ENCODE measurements around the gene SYT2. TPM values are rescaled to one million over a fixed set of nuclear protein-coding genes. Genes with fewer than 3 reads are reported as not detected.
A peak's percentile ranks its signal among the peaks of the same experiment; 100 is the strongest.
"Not testable (repeated sequence)": the region's sequence is repeated elsewhere in the genome, so short reads cannot be mapped to it uniquely, and the experiment has no call there.

Gene SYT2
- under 1 TPM in 1 of 2 donors, not detected in 1; 0.02 TPM for total RNA-seq

GRCh38 chr1:202710070-202711045 lies at the start of gene SYT2:
Gene SYT2, minus strand, starts transcription at chr1:202710454. Its CDS starts 104,682 bp downstream, at chr1:202605772.
- Mint-ChIP-seq H3K36me3 (ENCODE audit: insufficient read depth in 2 of 2) (no peaks in the 10 kb centered on the region), H3K4me1 (ENCODE audit: low read depth) (no peaks in the 10 kb centered on the region), H3K27ac (no peak within 1 kb of the TSS), H3K9me3 (no peaks in the 10 kb centered on the region), H3K4me3 (peak within 1 kb of the TSS; percentile 34 to 35), H3K27me3 (ENCODE audit: low read depth) (peaks cover 73% of the 10 kb centered on the region)
- ATAC-seq (replicated peaks in 1 of 2) (peak; percentile 43 to 58), DNase-seq (peak; percentile 18)

DNA sequence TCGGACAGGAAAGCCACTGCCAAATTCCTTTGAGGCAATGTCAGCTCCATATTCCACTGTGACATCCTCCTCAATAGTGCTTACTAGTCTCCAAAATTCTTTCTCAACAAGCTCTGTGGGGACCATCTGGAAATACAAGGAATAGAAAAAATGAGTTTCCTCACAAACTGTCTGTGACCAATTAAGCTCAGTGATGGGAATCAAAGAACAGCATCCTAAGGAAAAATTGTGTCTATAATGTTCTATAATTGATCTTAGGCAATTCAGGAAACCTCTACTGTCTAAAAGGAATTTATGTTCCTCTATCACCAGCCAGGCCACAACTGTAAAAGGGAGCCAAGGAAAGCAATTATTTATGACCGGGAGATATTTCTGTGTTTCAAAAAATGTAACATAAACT lies 46.1 kb upstream of the SYT2 start:
- no peaks in the 10 kb centered on the region for H3K9me3 Mint-ChIP-seq
- no peak for ATAC-seq (replicated peaks in 1 of 2)
- DNase-seq, result no peak
- no peak overlapping the region for H3K27ac Mint-ChIP-seq
- H3K4me3 Mint-ChIP-seq, result no peak overlapping the region
- H3K27me3 Mint-ChIP-seq (ENCODE audit: low read depth), result no peaks in the 10 kb centered on the region
- no peaks in the 10 kb centered on the region for H3K4me1 Mint-ChIP-seq (ENCODE audit: low read depth)
- H3K36me3 Mint-ChIP-seq (ENCODE audit: insufficient read depth in 2 of 2), result peaks cover 5 to 16% of the 10 kb centered on the region in 2 donors

GRCh38 chr1:202754293-202754692 lies 44.0 kb upstream of the SYT2 start:
- H3K36me3 Mint-ChIP-seq (ENCODE audit: insufficient read depth in 2 of 2), result peaks cover 5 to 22% of the 10 kb centered on the region in 2 donors
- no peaks in the 10 kb centered on the region for H3K9me3 Mint-ChIP-seq
- H3K27me3 Mint-ChIP-seq (ENCODE audit: low read depth), result no peaks in the 10 kb centered on the region
- H3K27ac Mint-ChIP-seq, result no peak overlapping the region
- no peak for DNase-seq
- H3K4me1 Mint-ChIP-seq (ENCODE audit: low read depth), result no peaks in the 10 kb centered on the region
- no peak overlapping the region for H3K4me3 Mint-ChIP-seq
- ATAC-seq (replicated peaks in 1 of 2), result no peak

GRCh38 chr1:202752774-202753173 lies 42.5 kb upstream of the SYT2 start:
- Mint-ChIP-seq H3K4me1 (ENCODE audit: low read depth) (no peaks in the 10 kb centered on the region), H3K9me3 (no peaks in the 10 kb centered on the region), H3K36me3 (ENCODE audit: insufficient read depth in 2 of 2) (peaks cover 7 to 28% of the 10 kb centered on the region in 2 donors), H3K4me3 (no peak overlapping the region), H3K27me3 (ENCODE audit: low read depth) (no peaks in the 10 kb centered on the region), H3K27ac (no peak overlapping the region)
- DNase-seq (no peak), ATAC-seq (replicated peaks in 1 of 2) (no peak)

DNA sequence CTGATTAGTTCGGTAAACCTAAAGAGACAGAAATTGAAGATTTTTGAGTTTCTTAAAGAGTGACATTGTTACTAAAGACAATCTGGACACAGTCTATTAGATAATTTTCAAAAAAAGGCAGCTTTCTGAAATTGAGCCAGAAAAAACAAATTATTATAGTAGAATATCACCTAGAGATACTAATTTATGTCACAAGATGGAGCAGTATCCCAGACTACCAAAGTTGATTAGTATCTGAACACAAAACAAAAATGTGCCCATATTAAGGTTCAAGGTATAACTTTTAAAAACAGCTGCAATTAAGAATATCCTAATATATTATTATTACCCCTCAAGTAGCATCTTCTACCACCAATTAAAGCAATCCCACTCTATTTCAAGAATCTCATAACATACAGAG lies 40.5 kb upstream of the SYT2 start:
- no peak for DNase-seq
- Mint-ChIP-seq H3K4me1 (ENCODE audit: low read depth) (no peaks in the 10 kb centered on the region), H3K4me3 (no peak overlapping the region)

DNA sequence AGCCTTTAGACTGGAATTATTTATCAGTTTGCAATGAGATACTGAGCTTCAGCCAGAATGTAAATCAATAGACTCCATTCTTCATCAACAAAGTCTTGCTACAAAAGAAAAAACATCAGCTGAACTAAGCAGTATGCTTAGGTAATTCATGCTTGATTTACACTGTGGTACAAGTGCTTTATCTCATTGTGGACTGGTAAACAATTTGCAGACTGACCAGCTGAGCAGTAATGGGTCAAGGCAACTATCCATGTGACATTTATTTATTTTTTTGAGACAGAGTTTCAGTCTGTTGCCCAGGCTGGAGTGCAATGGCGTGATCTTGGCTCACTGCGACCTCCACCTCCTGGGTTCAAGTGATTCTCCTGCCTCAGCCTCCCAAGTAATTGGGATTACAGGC lies 39.8 kb upstream of the SYT2 start:
- H3K4me3 Mint-ChIP-seq, result no peak overlapping the region
- no peaks in the 10 kb centered on the region for H3K9me3 Mint-ChIP-seq
- no peaks in the 10 kb centered on the region for H3K4me1 Mint-ChIP-seq (ENCODE audit: low read depth)
- H3K36me3 Mint-ChIP-seq (ENCODE audit: insufficient read depth in 2 of 2), result peaks cover 7 to 32% of the 10 kb centered on the region in 2 donors
- no peaks in the 10 kb centered on the region for H3K27me3 Mint-ChIP-seq (ENCODE audit: low read depth)
- H3K27ac Mint-ChIP-seq, result no peak overlapping the region
- ATAC-seq (replicated peaks in 1 of 2), result no peak
- no peak for DNase-seq

More for the DNA sequence above, 40.5 kb upstream of the SYT2 start:
- no peak for ATAC-seq (replicated peaks in 1 of 2)
- Mint-ChIP-seq H3K36me3 (ENCODE audit: insufficient read depth in 2 of 2) (peaks cover 3 to 30% of the 10 kb centered on the region in 2 donors), H3K9me3 (no peaks in the 10 kb centered on the region), H3K27me3 (ENCODE audit: low read depth) (no peaks in the 10 kb centered on the region), H3K27ac (no peak overlapping the region)

DNA sequence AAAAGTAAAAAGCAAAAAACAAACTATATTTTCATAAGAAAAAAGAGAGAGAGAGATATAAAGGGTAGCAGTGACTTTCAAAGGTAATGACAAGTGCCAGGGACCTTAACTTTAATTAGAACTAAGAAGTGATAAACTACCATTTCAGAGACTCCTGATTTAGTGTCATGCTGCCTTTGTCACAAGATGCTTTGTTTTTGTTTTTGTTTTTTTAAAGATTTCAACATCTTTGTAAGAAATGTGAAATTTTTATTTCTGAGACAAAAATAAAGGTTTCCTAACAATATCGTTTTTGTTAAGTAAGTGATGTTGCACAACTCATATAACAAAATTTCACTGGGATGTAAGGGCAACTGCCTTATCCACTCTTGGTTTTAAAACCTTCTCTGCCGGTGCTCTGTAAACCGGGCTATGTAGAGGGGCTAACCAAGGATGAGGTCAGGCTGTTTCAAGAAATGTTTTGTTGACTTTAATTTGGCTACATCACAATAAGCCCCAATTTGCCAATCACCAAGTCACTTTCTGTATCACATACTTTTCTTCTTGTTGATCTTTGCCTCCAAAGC lies 35.2 kb upstream of the SYT2 start:
- peaks cover 0 to 3% of the 10 kb centered on the region in 2 donors for H3K9me3 Mint-ChIP-seq
- H3K27ac Mint-ChIP-seq, result no peak overlapping the region
- H3K27me3 Mint-ChIP-seq (ENCODE audit: low read depth), result no peaks in the 10 kb centered on the region
- ATAC-seq (replicated peaks in 1 of 2), result no peak
- H3K36me3 Mint-ChIP-seq (ENCODE audit: insufficient read depth in 2 of 2), result peaks cover 17 to 51% of the 10 kb centered on the region in 2 donors
- H3K4me3 Mint-ChIP-seq, result no peak overlapping the region
- H3K4me1 Mint-ChIP-seq (ENCODE audit: low read depth), result no peaks in the 10 kb centered on the region
- no peak for DNase-seq

GRCh38 chr1:202744770-202745169 lies 34.5 kb upstream of the SYT2 start:
- ATAC-seq (replicated peaks in 1 of 2); DNase-seq; H3K27me3 Mint-ChIP-seq (ENCODE audit: low read depth); H3K9me3 Mint-ChIP-seq; H3K4me1 Mint-ChIP-seq (ENCODE audit: low read depth); H3K4me3 Mint-ChIP-seq; H3K27ac Mint-ChIP-seq: not testable (repeated sequence)
- peaks cover 17 to 51% of the 10 kb centered on the region in 2 donors for H3K36me3 Mint-ChIP-seq (ENCODE audit: insufficient read depth in 2 of 2)

GRCh38 chr1:202742496-202742895 lies 32.2 kb upstream of the SYT2 start:
- Mint-ChIP-seq H3K27ac (no peak overlapping the region), H3K4me1 (ENCODE audit: low read depth) (no peaks in the 10 kb centered on the region), H3K9me3 (peaks cover 0 to 3% of the 10 kb centered on the region in 2 donors), H3K4me3 (no peak overlapping the region), H3K27me3 (ENCODE audit: low read depth) (no peaks in the 10 kb centered on the region), H3K36me3 (ENCODE audit: insufficient read depth in 2 of 2) (peaks cover 14 to 45% of the 10 kb centered on the region in 2 donors)
- ATAC-seq (replicated peaks in 1 of 2), result no peak
- DNase-seq, result no peak

DNA sequence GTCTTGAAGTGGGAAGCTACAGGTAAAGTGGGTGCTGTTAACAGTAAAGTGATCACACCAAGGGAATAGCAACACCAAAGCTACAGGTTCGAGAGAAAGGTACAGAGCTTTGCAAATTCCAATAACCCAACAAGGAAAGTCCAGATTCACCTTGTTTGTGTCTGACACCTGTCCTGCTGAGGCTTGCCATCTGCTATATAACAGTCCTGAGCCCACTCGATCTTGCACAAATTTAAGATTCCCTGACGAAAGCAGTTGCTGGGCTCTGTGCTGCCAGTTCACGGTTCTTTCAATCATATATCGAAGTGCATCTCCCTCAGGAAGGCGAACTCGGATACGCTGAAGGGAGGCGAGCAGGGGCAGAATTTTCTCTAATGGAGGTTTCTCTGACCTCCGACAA lies 23.0 kb upstream of the SYT2 start:
- Mint-ChIP-seq H3K4me3 (no peak overlapping the region), H3K27ac (no peak overlapping the region), H3K9me3 (no peaks in the 10 kb centered on the region), H3K4me1 (ENCODE audit: low read depth) (no peaks in the 10 kb centered on the region), H3K27me3 (ENCODE audit: low read depth) (no peaks in the 10 kb centered on the region), H3K36me3 (ENCODE audit: insufficient read depth in 2 of 2) (peaks cover 4 to 29% of the 10 kb centered on the region in 2 donors)
- no peak for ATAC-seq (replicated peaks in 1 of 2)
- DNase-seq, result no peak

DNA sequence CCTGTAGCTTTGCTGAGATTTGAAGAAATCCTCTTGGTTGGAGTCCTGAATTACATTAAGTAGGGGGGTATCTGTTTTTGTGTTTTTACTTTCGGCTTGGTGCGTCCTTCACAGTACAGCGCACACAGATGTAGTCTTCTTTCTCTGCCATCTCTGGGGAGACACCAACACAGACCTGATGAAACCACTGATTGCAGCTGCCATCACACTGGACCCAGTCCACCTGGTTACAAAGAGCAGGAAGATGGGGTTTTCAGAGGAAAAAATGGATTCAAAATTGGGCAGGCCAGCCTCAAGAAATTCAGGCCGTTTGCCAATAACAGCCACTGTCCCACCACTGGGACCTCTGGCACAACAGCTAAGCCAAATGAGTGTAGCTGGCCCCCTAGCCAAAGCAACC lies 18.7 kb upstream of the SYT2 start:
- ATAC-seq (replicated peaks in 1 of 2), result no peak
- Mint-ChIP-seq H3K4me3 (no peak overlapping the region), H3K27me3 (ENCODE audit: low read depth) (no peaks in the 10 kb centered on the region), H3K27ac (no peak overlapping the region), H3K4me1 (ENCODE audit: low read depth) (no peaks in the 10 kb centered on the region), H3K36me3 (ENCODE audit: insufficient read depth in 2 of 2) (peaks cover 5 to 17% of the 10 kb centered on the region in 2 donors), H3K9me3 (no peaks in the 10 kb centered on the region)
- DNase-seq, result no peak

- H3K4me3 Mint-ChIP-seq, result no peak overlapping the region
- peak overlapping the region; percentile 21 for H3K27ac Mint-ChIP-seq
- H3K9me3 Mint-ChIP-seq, result no peaks in the 10 kb centered on the region
- no peaks in the 10 kb centered on the region for H3K27me3 Mint-ChIP-seq (ENCODE audit: low read depth)
- no peak for DNase-seq
- ATAC-seq (replicated peaks in 1 of 2), result no peak
- no peaks in the 10 kb centered on the region for H3K4me1 Mint-ChIP-seq (ENCODE audit: low read depth)
- H3K36me3 Mint-ChIP-seq (ENCODE audit: insufficient read depth in 2 of 2), result peaks cover 5 to 10% of the 10 kb centered on the region in 2 donors
Measured at GRCh38 chr1:202725526-202725925, 15.3 kb upstream of the SYT2 start.

DNA sequence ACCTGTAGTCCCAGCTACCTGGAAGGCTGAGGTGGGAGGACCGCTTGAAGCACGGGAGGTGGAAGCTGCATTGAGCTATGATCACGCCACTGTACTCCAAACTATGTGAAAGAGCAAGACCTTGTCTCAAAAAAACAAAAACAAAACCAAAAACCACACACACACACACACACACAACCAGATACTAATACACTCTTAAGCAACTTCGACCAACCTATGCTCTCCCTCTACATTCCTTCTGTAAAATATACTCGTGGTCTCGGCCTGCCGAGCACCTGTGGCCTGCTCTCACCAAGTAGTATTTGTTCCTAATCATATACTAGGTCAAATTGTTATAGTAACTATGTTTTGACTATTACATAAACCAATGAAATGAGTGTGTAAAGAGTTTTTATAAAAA lies 13.5 kb upstream of the SYT2 start:
- peak overlapping the region; percentile 0 for H3K27ac Mint-ChIP-seq
- H3K9me3 Mint-ChIP-seq, result no peaks in the 10 kb centered on the region
- ATAC-seq (replicated peaks in 1 of 2), result no peak
- peaks cover 5% of the 10 kb centered on the region for H3K27me3 Mint-ChIP-seq (ENCODE audit: low read depth)
- no peak for DNase-seq
- peaks cover 4 to 6% of the 10 kb centered on the region in 2 donors for H3K36me3 Mint-ChIP-seq (ENCODE audit: insufficient read depth in 2 of 2)
- no peak overlapping the region for H3K4me3 Mint-ChIP-seq
- peaks cover 5% of the 10 kb centered on the region for H3K4me1 Mint-ChIP-seq (ENCODE audit: low read depth)

Data from activated T-cell treated with anti-CD3 and anti-CD28 coated beads, Interleukin-2, amount 50 U/mL, for 72 hours (primary cell).